Measurements from ENCODE around the gene BICDL2. TPM values are rescaled to one million over a fixed set of nuclear protein-coding genes. Genes with fewer than 3 reads are reported as not detected.

The BICDL2 gene
- polyA plus RNA-seq, 3 donors: not detected

DNA sequence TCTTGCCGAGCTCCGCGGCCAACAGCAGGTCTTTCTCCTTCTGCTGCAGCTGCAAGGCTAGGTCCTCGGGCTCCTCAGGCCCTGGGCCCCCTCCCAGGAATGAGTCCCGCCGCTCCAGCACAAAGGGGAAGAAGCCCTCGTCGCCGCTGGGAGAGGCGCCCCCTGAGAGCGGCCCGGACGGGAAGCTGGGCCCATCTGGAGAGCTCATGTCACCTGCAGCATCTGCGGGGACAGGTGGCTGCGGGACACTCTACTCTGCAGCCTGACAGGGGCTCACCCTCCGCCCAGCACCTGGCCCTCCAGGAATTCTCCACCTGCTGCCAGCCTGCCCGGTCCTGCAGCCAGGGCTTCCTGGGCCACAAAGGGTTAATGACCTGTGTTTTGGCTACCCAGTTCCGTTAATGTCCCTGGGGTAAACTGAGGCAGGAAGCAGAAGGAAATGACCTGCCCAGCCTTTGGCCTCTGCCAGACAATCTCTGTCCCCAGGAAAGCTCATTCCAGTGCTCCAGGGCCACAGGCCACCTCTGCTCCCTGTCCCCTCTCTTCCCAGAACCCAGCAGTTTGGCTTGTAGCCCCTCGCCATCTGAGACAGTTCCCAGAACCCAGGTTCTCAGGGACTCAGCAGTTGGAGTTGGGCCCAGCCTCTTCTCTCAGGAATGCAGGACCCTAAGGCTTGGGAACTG is 1.3 kb downstream of the BICDL2 start:
- no peak for DNase-seq
- Histone ChIP-seq H4K20me1 (ENCODE audit: insufficient read depth, low read length) (no peaks in the 10 kb centered on the region), H3K4me3 (replicated peaks in 1 of 3; ENCODE audit: low read depth in 2 of 3, low read length in 3 of 3) (no peak overlapping the region), H3K9ac (ENCODE audit: insufficient read depth, low read length, poor library complexity, severe bottlenecking) (no peak overlapping the region), H3K36me3 (replicated peaks in 1 of 2; ENCODE audit: control insufficient read depth in 1 of 2, insufficient read depth in 2 of 2, low read length in 2 of 2) (no peaks in the 10 kb centered on the region), H3K27ac (ENCODE audit: low read depth in 1 of 2, low read length in 2 of 2) (no peak overlapping the region), H3K4me1 (ENCODE audit: control insufficient read depth in 1 of 2, insufficient read depth in 2 of 2, low read length in 2 of 2) (peaks cover 7 to 17% of the 10 kb centered on the region in 2 donors), H2AFZ (ENCODE audit: insufficient read depth, low read depth, low read length, poor library complexity, severe bottlenecking) (no peak overlapping the region), H3K79me2 (ENCODE audit: insufficient read depth, low read length) (no peaks in the 10 kb centered on the region), H3K27me3 (ENCODE audit: control insufficient read depth in 2 of 2, insufficient read depth in 2 of 2, low read length in 2 of 2) (peaks cover 45 to 96% of the 10 kb centered on the region in 2 donors), H3K9me3 (replicated peaks in 1 of 2; ENCODE audit: control insufficient read depth in 1 of 2, insufficient read depth in 1 of 2, low read length in 2 of 2) (peaks cover 0 to 24% of the 10 kb centered on the region in 2 donors), H3K4me2 (replicated peaks; ENCODE audit: extremely low read depth, low read length, poor library complexity, severe bottlenecking) (no peak overlapping the region)
- Mint-ChIP-seq H3K27ac (no peak overlapping the region), H3K27me3 (ENCODE audit: low read depth in 3 of 3) (peaks cover 74 to 98% (median 93%) of the 10 kb centered on the region in 3 donors), H3K4me3 (peak overlapping the region in 1 of 2 donors; percentile 88), H3K4me1 (peaks cover 17% of the 10 kb centered on the region), H3K36me3 (peaks cover 8 to 15% of the 10 kb centered on the region in 2 donors), H3K9me3 (peaks cover 3 to 39% (median 14%) of the 10 kb centered on the region in 7 donors)
- 23% methylated on average over 19 of the region's 19 CpGs for WGBS (ENCODE audit: insufficient coverage)
- intact Hi-C loops (cut with micrococcal nuclease): no loop called here
- TF ChIP-seq, protein P1, sequence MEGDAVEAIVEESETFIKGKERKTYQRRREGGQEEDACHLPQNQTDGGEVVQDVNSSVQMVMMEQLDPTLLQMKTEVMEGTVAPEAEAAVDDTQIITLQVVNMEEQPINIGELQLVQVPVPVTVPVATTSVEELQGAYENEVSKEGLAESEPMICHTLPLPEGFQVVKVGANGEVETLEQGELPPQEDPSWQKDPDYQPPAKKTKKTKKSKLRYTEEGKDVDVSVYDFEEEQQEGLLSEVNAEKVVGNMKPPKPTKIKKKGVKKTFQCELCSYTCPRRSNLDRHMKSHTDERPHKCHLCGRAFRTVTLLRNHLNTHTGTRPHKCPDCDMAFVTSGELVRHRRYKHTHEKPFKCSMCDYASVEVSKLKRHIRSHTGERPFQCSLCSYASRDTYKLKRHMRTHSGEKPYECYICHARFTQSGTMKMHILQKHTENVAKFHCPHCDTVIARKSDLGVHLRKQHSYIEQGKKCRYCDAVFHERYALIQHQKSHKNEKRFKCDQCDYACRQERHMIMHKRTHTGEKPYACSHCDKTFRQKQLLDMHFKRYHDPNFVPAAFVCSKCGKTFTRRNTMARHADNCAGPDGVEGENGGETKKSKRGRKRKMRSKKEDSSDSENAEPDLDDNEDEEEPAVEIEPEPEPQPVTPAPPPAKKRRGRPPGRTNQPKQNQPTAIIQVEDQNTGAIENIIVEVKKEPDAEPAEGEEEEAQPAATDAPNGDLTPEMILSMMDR (IDR thresholded peaks at IDR 0.05): no peak

DNA sequence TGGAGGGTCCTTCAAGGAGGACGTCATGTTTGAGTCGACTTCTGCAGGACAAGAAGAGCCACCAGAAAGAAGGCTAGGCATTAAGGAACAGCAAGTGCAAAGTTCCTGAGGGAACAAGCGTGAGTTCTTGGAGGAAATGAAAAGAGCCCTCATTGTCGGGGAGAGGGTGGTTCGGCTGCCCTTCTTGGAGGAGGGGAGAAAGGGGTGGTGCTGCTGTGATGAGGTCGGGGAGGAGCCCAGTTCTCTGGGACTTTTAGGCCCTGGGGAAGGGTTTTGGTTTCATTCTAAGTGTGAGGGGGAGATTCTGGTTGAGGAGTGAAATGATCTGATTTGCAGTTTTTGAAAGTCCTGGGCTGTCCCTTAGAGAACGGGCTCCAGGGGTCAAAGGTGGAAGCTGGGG is 4.1 kb downstream of the BICDL2 start:
- H2AFZ ChIP-seq (ENCODE audit: insufficient read depth, low read depth, low read length, poor library complexity, severe bottlenecking): no peak overlapping the region
- H3K4me2 ChIP-seq (replicated peaks; ENCODE audit: extremely low read depth, low read length, poor library complexity, severe bottlenecking): no peak overlapping the region
- peaks cover 23 to 42% of the 10 kb centered on the region in 2 donors for H3K4me1 ChIP-seq (ENCODE audit: control insufficient read depth in 1 of 2, insufficient read depth in 2 of 2, low read length in 2 of 2)
- DNase-seq: no peak
- H3K36me3 ChIP-seq (replicated peaks in 1 of 2; ENCODE audit: control insufficient read depth in 1 of 2, insufficient read depth in 2 of 2, low read length in 2 of 2): no peaks in the 10 kb centered on the region
- no peak overlapping the region for H3K9ac ChIP-seq (ENCODE audit: insufficient read depth, low read length, poor library complexity, severe bottlenecking)
- Mint-ChIP-seq H3K4me1 (peaks cover 37% of the 10 kb centered on the region), H3K4me3 (peak overlapping the region in 1 of 2 donors; percentile 82), H3K36me3 (peaks cover 11 to 23% of the 10 kb centered on the region in 2 donors), H3K27me3 (ENCODE audit: low read depth in 3 of 3) (peaks cover 74 to 93% (median 91%) of the 10 kb centered on the region in 3 donors), H3K27ac (no peak overlapping the region), H3K9me3 (peaks cover 3 to 48% (median 21%) of the 10 kb centered on the region in 7 donors)
- intact Hi-C loops (cut with micrococcal nuclease): loop anchor here in 1 of 2 donors (5.0 kb wide), 1 partner anchor 35 kb away; no protein-coding TSS in a partner anchor
- no peak overlapping the region for H3K27ac ChIP-seq (ENCODE audit: low read depth in 1 of 2, low read length in 2 of 2)
- TF ChIP-seq, protein P1 (IDR thresholded peaks at IDR 0.05): no peak
- H3K27me3 ChIP-seq (ENCODE audit: control insufficient read depth in 2 of 2, insufficient read depth in 2 of 2, low read length in 2 of 2): peaks cover 48 to 90% of the 10 kb centered on the region in 2 donors
- peaks cover 0 to 22% of the 10 kb centered on the region in 2 donors for H3K9me3 ChIP-seq (replicated peaks in 1 of 2; ENCODE audit: control insufficient read depth in 1 of 2, insufficient read depth in 1 of 2, low read length in 2 of 2)
- H3K4me3 ChIP-seq (replicated peaks in 1 of 3; ENCODE audit: low read depth in 2 of 3, low read length in 3 of 3): no peak overlapping the region
- H4K20me1 ChIP-seq (ENCODE audit: insufficient read depth, low read length): peaks cover 13% of the 10 kb centered on the region
- 31% methylated on average over 7 of the region's 7 CpGs for WGBS (ENCODE audit: insufficient coverage)
- no peaks in the 10 kb centered on the region for H3K79me2 ChIP-seq (ENCODE audit: insufficient read depth, low read length)

Measured in CD14-positive monocyte (primary cell).